HCT116 (cell line): Measurements from ENCODE around the gene PREX1. TPM values are rescaled to one million over a fixed set of nuclear protein-coding genes. Genes with fewer than 3 reads are reported as not detected.

Experiments
- ATAC-seq: fragments of 200-7000 bp; cut with Tn5 transposase; 2 replicates; pipeline ENCODE4 v1.9.1; 2020; ENCODE audit warnings: mild to moderate bottlenecking, moderate library complexity
- BruUV-seq: library from RNA; stranded (reverse); fragments of 400-500 nt; replicated peaks from 2 replicates; lab custom pipeline; 2021; lab: Mats Ljungman, UMichigan
- CTCF ChIA-PET: fragments of 300-600 bp; sonication (Branson Sonifier 250); formaldehyde crosslinking; loops from one replicate; lab custom pipeline; 2021; ENCODE audit warnings: antibody characterized with exemption; lab: Charles Lee
- POLR2A ChIA-PET: fragments of 300-600, 350-600 bp; sonication (Branson Sonifier 250); formaldehyde crosslinking; loops from one replicate; lab custom pipeline; 2021; ENCODE audit warnings: antibody characterized with exemption; lab: Charles Lee
- RAD21 ChIA-PET, 2 experiments: fragments of 300-600 bp; sonication (Branson Sonifier 250); formaldehyde crosslinking; loops; one replicate each; lab custom pipeline; 2023; ENCODE audit warnings: low total read pairs in 2 of 2; ENCODE audit not compliant: uncharacterized antibody in 2 of 2, unreplicated experiment in 2 of 2, low non-redundant PET in 1 of 2; lab: Charles Lee
- DNase-seq: peaks from one replicate; pipeline ENCODE4 v3.0.0-alpha.2; 2010; ENCODE audit warnings: low read depth, low spot score
- H2AFZ ChIP-seq: fragments of 200-600 bp; shearing (Covaris generic), sonication (generic); 2 replicates; pipeline ENCODE4 v1.6.1; 2017; ENCODE audit warnings: low read depth, mixed run types, mixed read lengths, antibody characterized with exemption, low read length; ENCODE audit not compliant: poor library complexity, severe bottlenecking
- H3K27ac ChIP-seq: 2 replicates; pipeline ENCODE4 v1.5.1; 2012; ENCODE audit warnings: low read depth, low read length
- H3K27me3 ChIP-seq: fragments of 200-600 bp; sonication (generic); 2 replicates; pipeline ENCODE4 v1.6.1; 2016; ENCODE audit warnings: mixed run types, low read length, mixed read lengths; ENCODE audit not compliant: insufficient read depth
- H3K36me3 ChIP-seq, 2 experiments: fragments of 200-500 bp in 1 of 2; fragments of 200-600 bp in 1 of 2; sonication (Bioruptor generic) in 1 of 2; sonication (generic) in 1 of 2; 2 replicates each; pipeline versions ENCODE4 v1.5.1 to v1.6.1; 2014 to 2016; ENCODE audit warnings: low read length in 2 of 2, inconsistent platforms in 1 of 2, mixed read lengths in 1 of 2, mixed run types in 1 of 2; ENCODE audit not compliant: insufficient read depth in 2 of 2, control insufficient read depth in 1 of 2
- H3K4me1 ChIP-seq, 2 experiments: fragments of 200-600 bp in 1 of 2; sonication (generic) in 1 of 2; 2 replicates each; pipeline versions ENCODE4 v1.5.1 to v1.6.1; 2012 to 2017; ENCODE audit warnings: low read length in 2 of 2, inconsistent platforms in 1 of 2, mild to moderate bottlenecking in 1 of 2, mixed read lengths in 1 of 2, mixed run types in 1 of 2, moderate library complexity in 1 of 2; ENCODE audit not compliant: insufficient read depth in 2 of 2, control insufficient read depth in 1 of 2
- H3K4me2 ChIP-seq: fragments of 200-600 bp; sonication (generic); 2 replicates; pipeline ENCODE4 v1.6.1; 2017; ENCODE audit warnings: mixed run types, low read length, mixed read lengths
- H3K4me3 ChIP-seq, 2 experiments: fragments of 200-600 bp in 1 of 2; sonication (generic) in 1 of 2; replicated peaks in 1 of 2; 2 replicates each; pipeline ENCODE4 v1.5.1; 2011 to 2016; ENCODE audit warnings: low read length in 2 of 2, control low read depth in 1 of 2, low read depth in 1 of 2, mild to moderate bottlenecking in 1 of 2, mixed read lengths in 1 of 2, mixed run types in 1 of 2
- H3K79me2 ChIP-seq: fragments of 200-600 bp; sonication (generic); 2 replicates; pipeline ENCODE4 v1.6.1; 2017; ENCODE audit warnings: mild to moderate bottlenecking, mixed run types, low read length, moderate library complexity, mixed read lengths; ENCODE audit not compliant: insufficient read depth
- H3K9ac ChIP-seq: fragments of 200-600 bp; sonication (generic); 2 replicates; pipeline ENCODE4 v1.6.1; 2016; ENCODE audit warnings: low read length, mixed read lengths
- H3K9me2 ChIP-seq: fragments of 200-600 bp; sonication (generic), shearing (Covaris generic); 2 replicates; pipeline ENCODE4 v1.6.1; 2017; ENCODE audit warnings: mixed run types, mild to moderate bottlenecking, moderate library complexity; ENCODE audit not compliant: insufficient read depth
- H3K9me3 ChIP-seq, 2 experiments: fragments of 200-500 bp in 1 of 2; fragments of 200-600 bp in 1 of 2; sonication (Bioruptor generic) in 1 of 2; sonication (generic) in 1 of 2; 2 replicates each; pipeline ENCODE4 v1.6.1; 2014 to 2017; ENCODE audit warnings: low read length in 2 of 2, mixed read lengths in 2 of 2, inconsistent platforms in 1 of 2, low read depth in 1 of 2, mild to moderate bottlenecking in 1 of 2, mixed run types in 1 of 2, moderate library complexity in 1 of 2; ENCODE audit not compliant: control insufficient read depth in 1 of 2, insufficient read depth in 1 of 2
- H4K20me1 ChIP-seq: fragments of 200-600 bp; sonication (generic), shearing (Covaris generic); 2 replicates; pipeline ENCODE4 v1.6.1; 2017; ENCODE audit warnings: mixed run types, mild to moderate bottlenecking, moderate library complexity; ENCODE audit not compliant: insufficient read depth
- CEBPB ChIP-seq: IDR thresholded peaks from 2 replicates; pipeline ENCODE4 v1.6.1; 2012; ENCODE audit warnings: low read depth
- ELF1 ChIP-seq: IDR thresholded peaks from 2 replicates; pipeline ENCODE4 v1.6.1; 2012; ENCODE audit warnings: low read depth, borderline replicate concordance
- JUND ChIP-seq: IDR thresholded peaks from 2 replicates; pipeline ENCODE4 v1.6.1; 2012
- POLR2A ChIP-seq: IDR thresholded peaks from 2 replicates; pipeline ENCODE4 v1.7.0; 2011; ENCODE audit warnings: borderline replicate concordance; ENCODE audit not compliant: insufficient read depth, insufficient read length; ENCODE audit errors: extremely low read depth
- RAD21 ChIP-seq: IDR thresholded peaks from 2 replicates; pipeline ENCODE4 v1.6.1; 2012; ENCODE audit warnings: low read depth, mild to moderate bottlenecking
- SP1 ChIP-seq: IDR thresholded peaks from 2 replicates; pipeline ENCODE4 v1.6.1; 2012; ENCODE audit warnings: low read depth
- ZFX ChIP-seq: fragments of 450-650 bp; IDR thresholded peaks from 2 replicates; pipeline ENCODE4 v1.6.1; 2017
- intact Hi-C: fragments of 100-400 bp; cut with micrococcal nuclease; formaldehyde crosslinking; loops from 2 replicates; pipeline ENCODE4 v1.10.0; 2022
- total RNA-seq: library from RNA; stranded (reverse); gene quantifications from one replicate; pipeline ENCODE4 v1.2.1, GENCODE V29; 2021; ENCODE audit not compliant: unreplicated experiment
- TF ChIP-seq, protein P1 (sequence below): IDR thresholded peaks from 2 replicates; pipeline ENCODE4 v1.6.1; 2012; ENCODE audit warnings: low read depth

PREX1 gene
- total RNA-seq, 1 experiment from 2014 or later: 6.1 TPM

DNA sequence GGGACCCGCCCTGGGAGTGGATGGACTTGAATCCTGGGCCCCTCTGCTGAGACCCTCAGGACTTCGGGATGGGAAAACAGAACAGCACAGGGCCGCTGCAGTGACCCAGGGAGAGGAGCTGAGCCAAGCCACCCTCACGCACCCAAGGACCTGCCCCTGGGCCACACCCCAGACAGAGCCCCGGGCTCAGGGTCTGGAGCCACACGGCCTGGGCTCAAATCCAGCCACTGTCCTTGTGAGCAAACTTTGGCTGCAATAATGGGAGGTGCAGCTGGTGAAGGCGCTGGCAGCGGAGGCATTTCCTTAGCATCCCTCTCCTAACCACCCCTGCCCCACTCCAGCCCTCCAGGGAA lies 207.7 kb downstream of the PREX1 start (continued):
- TF ChIP-seq, protein P1, sequence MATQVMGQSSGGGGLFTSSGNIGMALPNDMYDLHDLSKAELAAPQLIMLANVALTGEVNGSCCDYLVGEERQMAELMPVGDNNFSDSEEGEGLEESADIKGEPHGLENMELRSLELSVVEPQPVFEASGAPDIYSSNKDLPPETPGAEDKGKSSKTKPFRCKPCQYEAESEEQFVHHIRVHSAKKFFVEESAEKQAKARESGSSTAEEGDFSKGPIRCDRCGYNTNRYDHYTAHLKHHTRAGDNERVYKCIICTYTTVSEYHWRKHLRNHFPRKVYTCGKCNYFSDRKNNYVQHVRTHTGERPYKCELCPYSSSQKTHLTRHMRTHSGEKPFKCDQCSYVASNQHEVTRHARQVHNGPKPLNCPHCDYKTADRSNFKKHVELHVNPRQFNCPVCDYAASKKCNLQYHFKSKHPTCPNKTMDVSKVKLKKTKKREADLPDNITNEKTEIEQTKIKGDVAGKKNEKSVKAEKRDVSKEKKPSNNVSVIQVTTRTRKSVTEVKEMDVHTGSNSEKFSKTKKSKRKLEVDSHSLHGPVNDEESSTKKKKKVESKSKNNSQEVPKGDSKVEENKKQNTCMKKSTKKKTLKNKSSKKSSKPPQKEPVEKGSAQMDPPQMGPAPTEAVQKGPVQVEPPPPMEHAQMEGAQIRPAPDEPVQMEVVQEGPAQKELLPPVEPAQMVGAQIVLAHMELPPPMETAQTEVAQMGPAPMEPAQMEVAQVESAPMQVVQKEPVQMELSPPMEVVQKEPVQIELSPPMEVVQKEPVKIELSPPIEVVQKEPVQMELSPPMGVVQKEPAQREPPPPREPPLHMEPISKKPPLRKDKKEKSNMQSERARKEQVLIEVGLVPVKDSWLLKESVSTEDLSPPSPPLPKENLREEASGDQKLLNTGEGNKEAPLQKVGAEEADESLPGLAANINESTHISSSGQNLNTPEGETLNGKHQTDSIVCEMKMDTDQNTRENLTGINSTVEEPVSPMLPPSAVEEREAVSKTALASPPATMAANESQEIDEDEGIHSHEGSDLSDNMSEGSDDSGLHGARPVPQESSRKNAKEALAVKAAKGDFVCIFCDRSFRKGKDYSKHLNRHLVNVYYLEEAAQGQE: no peak
- TF ChIP-seq RAD21: no peak

DNA sequence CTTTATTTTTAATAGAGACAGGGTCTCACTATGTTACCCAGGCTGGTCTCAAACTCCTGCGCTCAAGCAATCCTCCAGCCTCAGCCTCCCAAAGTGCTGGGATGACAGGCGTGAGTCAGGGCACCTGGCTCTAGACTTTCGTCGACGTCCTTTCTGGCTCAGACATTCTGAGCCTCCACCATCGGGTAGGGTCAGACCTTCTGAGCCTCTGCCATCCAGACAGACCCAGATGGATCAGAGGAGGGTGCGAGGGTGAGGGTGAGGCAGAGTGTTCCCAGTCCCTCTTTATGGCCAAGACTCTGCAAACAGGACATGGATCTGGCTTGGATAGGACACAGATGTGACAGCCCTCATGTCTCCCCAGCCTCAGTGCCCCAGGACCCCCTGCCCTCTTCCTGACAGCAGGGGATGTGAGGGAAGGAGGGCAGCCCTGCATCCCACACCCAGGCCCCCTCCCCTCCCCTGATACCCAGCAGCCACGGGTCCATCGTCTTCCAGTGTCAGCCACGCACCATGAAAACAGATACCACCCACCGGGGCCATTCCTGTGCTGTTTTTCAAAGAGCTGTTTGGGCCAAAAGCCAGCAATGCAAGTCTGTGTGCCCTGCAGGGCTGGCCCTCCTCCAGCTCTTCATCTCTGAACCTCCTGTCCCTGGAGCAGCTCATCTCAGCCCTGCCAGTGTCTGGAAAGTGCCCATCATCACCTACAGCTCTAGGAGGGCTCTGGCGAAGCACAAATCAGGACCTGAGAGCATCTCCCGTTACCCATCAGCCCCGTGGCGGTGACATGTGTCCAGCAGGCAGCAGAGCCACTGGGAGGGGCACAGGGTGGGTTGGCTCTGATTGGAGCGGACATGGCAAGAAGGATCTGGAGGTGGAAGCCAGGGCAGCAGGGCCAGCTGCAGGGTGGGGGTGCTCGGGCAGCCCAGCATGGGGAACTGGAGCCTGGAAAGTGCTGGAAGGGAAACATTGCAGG lies 208.4 kb downstream of the PREX1 start:
- H2AFZ ChIP-seq: no peak overlapping the region
- ATAC-seq (no peak), DNase-seq (no peak)
- no peaks in the 10 kb centered on the region for H3K79me2 ChIP-seq
- H3K4me2 ChIP-seq: no peak overlapping the region
- H3K9ac ChIP-seq: no peak overlapping the region
- no peaks in the 10 kb centered on the region for H3K36me3 ChIP-seq
- RAD21 ChIA-PET: interaction anchor here (0.9 to 1.4 kb wide), 5 partner anchors 57 to 940 kb away, joined by 3 to 6 read pairs (median 5); no protein-coding TSS in a partner anchor
- POLR2A ChIA-PET: interaction anchor here (1.1 kb wide), 1 partner anchor 940 kb away, joined by 3 read pairs; no protein-coding TSS in a partner anchor
- H3K9me2 ChIP-seq: no peaks in the 10 kb centered on the region
- no peak for TF ChIP-seq ZFX
- TF ChIP-seq POLR2A: no peak
- no peak for TF ChIP-seq ELF1
- TF ChIP-seq JUND: no peak
- TF ChIP-seq, protein P1: no peak
- no peak for TF ChIP-seq CEBPB
- no peak for TF ChIP-seq RAD21
- TF ChIP-seq SP1: no peak
- TF ChIP-seq, all 23 proteins: peak for 0
- BruUV-seq: no TSS peak
- Histone ChIP-seq H3K27ac (no peak overlapping the region), H4K20me1 (no peaks in the 10 kb centered on the region), H3K9me3 (no peaks in the 10 kb centered on the region), H3K4me1 (peaks cover 5 to 24% of the 10 kb centered on the region in 2 experiments; a peak in 3 of 4 replicates), H3K27me3 (no peaks in the 10 kb centered on the region), H3K4me3 (no peak overlapping the region)
- intact Hi-C loops: loop anchor here (1.0 to 5.0 kb wide), 6 partner anchors 198 to 1872 kb away; no protein-coding TSS in a partner anchor
- CTCF ChIA-PET: interaction anchor here (0.8 to 3.3 kb wide), 24 partner anchors 10 to 1423 kb away, joined by 3 to 62 read pairs (median 5); partner anchors contain the start of gene SULF2
